ENCODE results near the gene MIER1.

DNA sequence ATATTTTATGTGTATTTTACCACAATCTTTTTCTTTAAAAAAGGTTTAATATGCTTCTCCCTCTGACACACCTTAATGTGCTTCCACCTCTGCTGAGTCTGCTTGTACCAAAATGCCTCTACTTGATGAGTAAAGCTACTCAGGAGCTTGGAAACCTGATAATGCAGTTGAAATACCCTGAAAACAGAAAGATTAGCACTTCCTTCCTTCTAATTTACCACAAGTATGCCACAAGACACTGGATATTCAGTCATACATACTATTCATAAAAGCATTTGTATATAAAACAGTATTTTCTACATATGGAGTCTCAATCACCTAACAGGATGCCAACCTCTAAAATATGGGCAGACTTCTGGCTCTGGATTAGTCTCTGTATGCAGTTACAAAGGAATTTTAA is 74.2 kb downstream of the MIER1 start:
- TF ChIP-seq GLI2 (tag by site-specific recombination; IDR thresholded peaks at IDR 0.05; ENCODE audit: borderline replicate concordance, low read depth), result no peak
- TF ChIP-seq, protein P1, sequence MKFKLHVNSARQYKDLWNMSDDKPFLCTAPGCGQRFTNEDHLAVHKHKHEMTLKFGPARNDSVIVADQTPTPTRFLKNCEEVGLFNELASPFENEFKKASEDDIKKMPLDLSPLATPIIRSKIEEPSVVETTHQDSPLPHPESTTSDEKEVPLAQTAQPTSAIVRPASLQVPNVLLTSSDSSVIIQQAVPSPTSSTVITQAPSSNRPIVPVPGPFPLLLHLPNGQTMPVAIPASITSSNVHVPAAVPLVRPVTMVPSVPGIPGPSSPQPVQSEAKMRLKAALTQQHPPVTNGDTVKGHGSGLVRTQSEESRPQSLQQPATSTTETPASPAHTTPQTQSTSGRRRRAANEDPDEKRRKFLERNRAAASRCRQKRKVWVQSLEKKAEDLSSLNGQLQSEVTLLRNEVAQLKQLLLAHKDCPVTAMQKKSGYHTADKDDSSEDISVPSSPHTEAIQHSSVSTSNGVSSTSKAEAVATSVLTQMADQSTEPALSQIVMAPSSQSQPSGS (tag by site-specific recombination; IDR thresholded peaks at IDR 0.05; ENCODE audit: low read depth), result no peak
- TF ChIP-seq, protein P2, sequence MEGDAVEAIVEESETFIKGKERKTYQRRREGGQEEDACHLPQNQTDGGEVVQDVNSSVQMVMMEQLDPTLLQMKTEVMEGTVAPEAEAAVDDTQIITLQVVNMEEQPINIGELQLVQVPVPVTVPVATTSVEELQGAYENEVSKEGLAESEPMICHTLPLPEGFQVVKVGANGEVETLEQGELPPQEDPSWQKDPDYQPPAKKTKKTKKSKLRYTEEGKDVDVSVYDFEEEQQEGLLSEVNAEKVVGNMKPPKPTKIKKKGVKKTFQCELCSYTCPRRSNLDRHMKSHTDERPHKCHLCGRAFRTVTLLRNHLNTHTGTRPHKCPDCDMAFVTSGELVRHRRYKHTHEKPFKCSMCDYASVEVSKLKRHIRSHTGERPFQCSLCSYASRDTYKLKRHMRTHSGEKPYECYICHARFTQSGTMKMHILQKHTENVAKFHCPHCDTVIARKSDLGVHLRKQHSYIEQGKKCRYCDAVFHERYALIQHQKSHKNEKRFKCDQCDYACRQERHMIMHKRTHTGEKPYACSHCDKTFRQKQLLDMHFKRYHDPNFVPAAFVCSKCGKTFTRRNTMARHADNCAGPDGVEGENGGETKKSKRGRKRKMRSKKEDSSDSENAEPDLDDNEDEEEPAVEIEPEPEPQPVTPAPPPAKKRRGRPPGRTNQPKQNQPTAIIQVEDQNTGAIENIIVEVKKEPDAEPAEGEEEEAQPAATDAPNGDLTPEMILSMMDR (tag by site-specific recombination; IDR thresholded peaks at IDR 0.05), result no peak
- TF ChIP-seq, protein P3, sequence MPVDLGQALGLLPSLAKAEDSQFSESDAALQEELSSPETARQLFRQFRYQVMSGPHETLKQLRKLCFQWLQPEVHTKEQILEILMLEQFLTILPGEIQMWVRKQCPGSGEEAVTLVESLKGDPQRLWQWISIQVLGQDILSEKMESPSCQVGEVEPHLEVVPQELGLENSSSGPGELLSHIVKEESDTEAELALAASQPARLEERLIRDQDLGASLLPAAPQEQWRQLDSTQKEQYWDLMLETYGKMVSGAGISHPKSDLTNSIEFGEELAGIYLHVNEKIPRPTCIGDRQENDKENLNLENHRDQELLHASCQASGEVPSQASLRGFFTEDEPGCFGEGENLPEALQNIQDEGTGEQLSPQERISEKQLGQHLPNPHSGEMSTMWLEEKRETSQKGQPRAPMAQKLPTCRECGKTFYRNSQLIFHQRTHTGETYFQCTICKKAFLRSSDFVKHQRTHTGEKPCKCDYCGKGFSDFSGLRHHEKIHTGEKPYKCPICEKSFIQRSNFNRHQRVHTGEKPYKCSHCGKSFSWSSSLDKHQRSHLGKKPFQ (tag by site-specific recombination; IDR thresholded peaks at IDR 0.05), result no peak
- no peak for TF ChIP-seq ZNF624 (tag by site-specific recombination; IDR thresholded peaks at IDR 0.05)
- TF ChIP-seq, protein P4, sequence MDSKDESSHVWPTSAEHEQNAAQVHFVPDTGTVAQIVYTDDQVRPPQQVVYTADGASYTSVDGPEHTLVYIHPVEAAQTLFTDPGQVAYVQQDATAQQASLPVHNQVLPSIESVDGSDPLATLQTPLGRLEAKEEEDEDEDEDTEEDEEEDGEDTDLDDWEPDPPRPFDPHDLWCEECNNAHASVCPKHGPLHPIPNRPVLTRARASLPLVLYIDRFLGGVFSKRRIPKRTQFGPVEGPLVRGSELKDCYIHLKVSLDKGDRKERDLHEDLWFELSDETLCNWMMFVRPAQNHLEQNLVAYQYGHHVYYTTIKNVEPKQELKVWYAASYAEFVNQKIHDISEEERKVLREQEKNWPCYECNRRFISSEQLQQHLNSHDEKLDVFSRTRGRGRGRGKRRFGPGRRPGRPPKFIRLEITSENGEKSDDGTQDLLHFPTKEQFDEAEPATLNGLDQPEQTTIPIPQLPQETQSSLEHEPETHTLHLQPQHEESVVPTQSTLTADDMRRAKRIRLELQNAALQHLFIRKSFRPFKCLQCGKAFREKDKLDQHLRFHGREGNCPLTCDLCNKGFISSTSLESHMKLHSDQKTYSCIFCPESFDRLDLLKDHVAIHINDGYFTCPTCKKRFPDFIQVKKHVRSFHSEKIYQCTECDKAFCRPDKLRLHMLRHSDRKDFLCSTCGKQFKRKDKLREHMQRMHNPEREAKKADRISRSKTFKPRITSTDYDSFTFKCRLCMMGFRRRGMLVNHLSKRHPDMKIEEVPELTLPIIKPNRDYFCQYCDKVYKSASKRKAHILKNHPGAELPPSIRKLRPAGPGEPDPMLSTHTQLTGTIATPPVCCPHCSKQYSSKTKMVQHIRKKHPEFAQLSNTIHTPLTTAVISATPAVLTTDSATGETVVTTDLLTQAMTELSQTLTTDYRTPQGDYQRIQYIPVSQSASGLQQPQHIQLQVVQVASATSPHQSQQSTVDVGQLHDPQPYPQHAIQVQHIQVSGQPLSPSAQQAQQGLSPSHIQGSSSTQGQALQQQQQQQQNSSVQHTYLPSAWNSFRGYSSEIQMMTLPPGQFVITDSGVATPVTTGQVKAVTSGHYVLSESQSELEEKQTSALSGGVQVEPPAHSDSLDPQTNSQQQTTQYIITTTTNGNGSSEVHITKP (tag by site-specific recombination; IDR thresholded peaks at IDR 0.05), result no peak

Data from HEK293 (cell line).